HG03575 (cell line): Measurements from ENCODE around the gene TMEM151A.
"Not testable (repeated sequence)": the region's sequence is repeated elsewhere in the genome, so short reads cannot be mapped to it uniquely, and the experiment has no call there.

ENCODE experiments used
- ATAC-seq: cut with Tn5 transposase; IDR thresholded peaks from one replicate; pipeline ENCODE4 v1.9.1; 2021; ENCODE audit not compliant: unreplicated experiment, insufficient number of reproducible peaks, low FRiP score; ENCODE audit errors: extremely low read depth

Gene TMEM151A

DNA sequence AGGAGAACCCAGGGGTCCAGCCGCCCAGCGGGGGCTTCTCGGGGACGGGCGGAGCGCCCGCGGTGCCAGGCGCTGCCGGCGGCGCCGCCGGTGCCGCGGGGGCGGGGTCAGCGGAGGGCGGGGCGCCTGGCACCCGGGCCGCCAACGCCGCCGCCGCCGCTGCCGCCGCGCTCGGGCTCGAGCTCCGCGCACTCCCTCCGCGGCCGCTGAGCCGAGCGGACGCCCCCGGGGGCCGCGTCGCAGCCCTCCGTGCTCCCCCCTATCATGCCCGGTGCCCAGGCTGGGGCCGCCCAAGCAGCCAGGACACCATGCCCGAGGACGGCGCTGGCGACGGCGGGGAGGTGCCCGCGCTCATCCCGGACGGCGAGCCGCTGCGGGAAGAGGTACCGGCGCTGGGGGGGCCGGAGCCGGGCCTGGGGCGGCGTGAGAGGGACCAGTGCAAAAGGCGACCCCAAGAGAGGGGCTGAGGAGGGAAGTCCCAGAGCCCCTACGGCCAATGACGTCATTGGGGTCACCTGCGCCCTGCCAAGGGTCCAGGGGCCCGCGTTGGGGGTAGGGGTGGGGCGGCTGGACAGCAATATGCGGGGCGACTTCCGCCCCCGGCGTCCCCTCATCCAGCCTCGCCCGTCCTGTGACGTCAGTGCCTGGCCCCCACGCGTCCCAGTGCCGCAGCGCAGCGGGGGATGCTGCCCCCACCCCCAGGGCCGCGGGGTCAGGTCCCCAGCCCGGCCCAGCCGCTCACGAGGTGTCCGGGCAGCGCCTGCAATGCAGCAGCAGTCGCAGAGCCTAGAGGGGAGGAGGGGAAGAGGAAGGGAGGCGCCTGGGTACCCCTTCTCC is at the start of gene TMEM151A:
Gene TMEM151A, plus strand, starts transcription at position 189 of the 837 bp plus-strand sequence. Its CDS starts 120 bp downstream, at position 309.
- no peak for ATAC-seq

- no peak for ATAC-seq
Observed at GRCh38 chr11:66242095-66242765, 49.5 kb upstream of the TMEM151A start.

DNA sequence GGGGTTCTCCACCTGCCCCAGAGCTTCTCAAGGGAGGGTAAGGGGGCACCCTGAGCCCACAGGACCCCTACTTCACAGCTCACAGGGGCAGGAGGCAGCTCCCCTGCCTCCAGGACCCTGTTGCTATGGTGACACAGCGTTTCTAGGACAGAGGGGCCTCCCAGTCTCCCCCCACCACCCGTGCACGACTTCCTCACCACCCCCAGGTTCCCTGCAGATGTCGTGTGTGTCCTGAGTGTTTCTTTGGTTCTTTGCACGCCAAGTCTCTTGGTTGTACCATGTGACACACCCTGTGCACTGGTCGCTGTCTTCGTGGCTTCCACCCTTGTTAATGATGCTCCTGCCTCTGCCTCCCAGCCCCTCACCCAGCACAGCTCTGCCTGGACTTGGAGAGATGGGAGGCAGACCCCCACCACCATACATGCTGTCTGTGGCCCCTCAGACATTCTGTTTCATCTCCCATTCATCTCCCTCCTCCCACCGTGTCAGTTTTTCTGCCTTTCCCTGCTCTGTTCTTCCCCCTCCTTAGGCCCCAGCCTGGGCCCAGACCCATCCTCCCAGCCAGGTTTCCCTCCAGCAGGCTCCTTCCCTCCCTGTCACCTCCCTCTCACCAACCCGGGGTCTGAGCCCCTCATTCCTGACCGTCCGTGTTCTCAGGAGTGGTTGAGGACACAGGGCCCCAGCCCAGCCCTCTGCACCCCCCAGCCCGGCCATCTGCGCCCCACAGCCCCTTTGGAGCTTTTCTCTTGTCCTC is 47.7 kb upstream of the TMEM151A start:
- ATAC-seq, result no peak

DNA sequence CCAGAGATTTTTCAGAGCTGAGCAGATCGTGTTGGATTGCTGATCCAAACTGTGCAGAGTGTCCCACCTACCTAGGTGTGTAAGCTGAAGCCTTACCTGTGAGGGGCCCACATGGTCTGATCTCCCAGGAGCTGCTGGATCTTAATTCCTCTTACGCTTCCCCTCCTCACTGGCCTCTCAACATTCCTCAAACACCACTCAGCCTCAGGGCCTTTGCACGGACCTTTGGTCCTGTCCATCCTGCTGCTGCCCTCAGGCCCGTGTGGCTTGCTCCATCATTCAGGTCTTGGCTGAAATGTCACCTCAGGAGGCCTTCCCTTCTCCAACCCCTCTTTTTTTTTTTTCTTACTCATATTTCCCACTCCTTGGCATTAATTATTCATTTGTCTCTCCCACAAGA is 44.4 kb upstream of the TMEM151A start:
- no peak for ATAC-seq

DNA sequence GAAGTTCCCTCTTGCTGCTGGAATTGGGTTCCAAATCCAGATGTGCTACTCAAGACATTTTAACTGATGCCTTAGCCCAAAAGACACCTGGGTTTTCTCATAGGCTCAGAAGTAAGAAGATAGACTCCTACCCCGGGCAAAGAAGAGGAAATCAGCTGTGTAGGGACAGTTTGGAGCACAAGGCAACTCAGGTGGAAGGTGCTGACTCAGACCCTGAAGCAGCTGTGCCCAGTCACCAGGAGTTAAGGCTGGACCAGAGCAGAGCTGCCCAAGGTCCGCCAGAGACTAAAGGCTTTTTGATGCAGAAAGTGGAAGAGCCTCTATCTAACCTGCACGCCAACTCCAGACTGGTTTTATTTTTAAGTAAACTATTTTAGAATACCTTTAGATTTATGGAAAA is 43.9 kb upstream of the TMEM151A start:
- ATAC-seq, result no peak

GRCh38 chr11:66248903-66249302 is 42.8 kb upstream of the TMEM151A start:
- ATAC-seq, result no peak

GRCh38 chr11:66251809-66252208 is 39.9 kb upstream of the TMEM151A start:
- ATAC-seq, result no peak

- not testable (repeated sequence) for ATAC-seq
Observed at GRCh38 chr11:66253081-66253480, 38.6 kb upstream of the TMEM151A start.

DNA sequence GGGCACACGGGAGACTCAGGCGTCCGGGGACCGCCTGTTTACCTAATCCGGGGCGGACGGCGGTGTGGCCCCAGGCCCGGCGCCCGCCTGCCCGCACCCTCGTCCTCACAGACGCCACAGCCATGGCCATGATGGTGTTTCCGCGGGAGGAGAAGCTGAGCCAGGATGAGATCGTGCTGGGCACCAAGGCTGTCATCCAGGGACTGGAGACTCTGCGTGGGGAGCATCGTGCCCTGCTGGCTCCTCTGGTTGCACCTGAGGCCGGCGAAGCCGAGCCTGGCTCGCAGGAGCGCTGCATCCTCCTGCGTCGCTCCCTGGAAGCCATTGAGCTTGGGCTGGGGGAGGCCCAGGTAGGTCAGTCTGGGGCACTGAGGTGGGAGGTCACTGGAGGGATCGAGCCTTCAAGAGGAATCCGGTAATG is 33.2 kb upstream of the TMEM151A start:
- no peak for ATAC-seq

- no peak for ATAC-seq
Observed at GRCh38 chr11:66259225-66259624, 32.5 kb upstream of the TMEM151A start.

DNA sequence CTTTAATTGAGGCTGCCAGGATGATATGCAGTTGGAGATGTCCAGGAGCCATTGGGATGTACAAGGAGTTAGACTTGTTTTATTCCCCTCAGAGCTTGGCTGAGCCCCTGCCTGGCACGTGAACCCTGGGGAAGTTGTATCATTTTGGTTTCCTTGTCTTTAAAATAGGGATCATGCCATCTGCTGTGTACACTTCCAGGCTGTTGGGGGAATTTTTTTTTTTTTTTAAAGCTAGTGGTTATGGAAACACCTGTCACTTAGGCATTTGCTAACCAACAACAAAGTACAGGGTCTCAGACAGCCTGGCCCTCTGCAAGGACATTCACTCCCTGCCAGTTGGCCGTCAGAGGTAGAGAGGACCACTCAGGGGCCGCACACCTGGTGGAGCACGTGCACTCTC is 31.7 kb upstream of the TMEM151A start:
- ATAC-seq, result no peak

GRCh38 chr11:66261578-66261977 is 30.1 kb upstream of the TMEM151A start:
- no peak for ATAC-seq

- ATAC-seq, result no peak
Observed at GRCh38 chr11:66262191-66262590, 29.5 kb upstream of the TMEM151A start.

DNA sequence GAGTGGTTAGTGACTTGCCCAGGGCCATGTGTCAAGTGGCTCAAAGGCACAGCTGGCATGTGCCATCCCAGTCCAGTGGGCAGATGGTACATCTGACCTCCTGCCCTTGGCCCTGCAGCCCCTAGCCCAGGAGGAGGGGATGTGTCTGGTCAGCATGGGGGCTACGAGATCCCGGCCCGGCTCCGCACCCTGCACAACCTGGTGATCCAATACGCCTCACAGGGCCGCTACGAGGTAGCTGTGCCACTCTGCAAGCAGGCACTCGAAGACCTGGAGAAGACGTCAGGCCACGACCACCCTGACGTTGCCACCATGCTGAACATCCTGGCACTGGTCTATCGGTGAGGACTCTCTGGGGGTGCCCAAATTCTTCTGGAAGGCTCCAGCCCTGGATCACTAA is 29.0 kb upstream of the TMEM151A start:
- ATAC-seq, result no peak

DNA sequence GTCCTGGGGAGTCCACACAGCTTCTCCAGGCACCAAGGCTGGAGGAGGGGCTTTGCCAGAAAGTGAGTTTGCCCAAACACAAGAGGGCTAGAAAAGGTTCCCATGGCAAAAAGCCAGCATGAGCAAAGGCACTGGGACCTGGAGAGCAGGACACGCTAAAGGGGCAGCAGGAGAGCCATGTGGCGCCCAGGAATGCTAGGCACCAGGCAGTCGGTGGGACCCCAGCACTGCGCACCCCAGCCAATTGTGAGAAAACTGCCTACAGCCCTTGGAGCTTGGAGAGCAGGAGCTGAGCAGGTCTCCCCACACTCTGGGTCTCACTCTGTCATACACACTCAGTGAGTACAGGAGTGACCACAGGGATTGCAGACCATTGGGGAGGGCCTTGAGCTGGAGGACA is 28.5 kb upstream of the TMEM151A start:
- no peak for ATAC-seq

DNA sequence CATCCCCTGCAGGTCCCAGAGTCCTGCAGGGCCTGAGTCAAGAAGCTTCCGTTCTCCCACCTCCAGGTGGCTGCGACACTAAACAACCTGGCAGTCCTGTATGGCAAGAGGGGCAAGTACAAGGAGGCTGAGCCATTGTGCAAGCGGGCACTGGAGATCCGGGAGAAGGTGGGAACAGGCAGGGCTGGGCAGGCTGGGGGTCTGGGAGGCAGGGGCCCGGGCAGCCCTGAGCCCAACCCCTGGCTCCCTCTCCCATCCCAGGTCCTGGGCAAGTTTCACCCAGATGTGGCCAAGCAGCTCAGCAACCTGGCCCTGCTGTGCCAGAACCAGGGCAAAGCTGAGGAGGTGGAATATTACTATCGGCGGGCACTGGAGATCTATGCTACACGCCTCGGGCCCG is 27.9 kb upstream of the TMEM151A start:
- ATAC-seq, result no peak

DNA sequence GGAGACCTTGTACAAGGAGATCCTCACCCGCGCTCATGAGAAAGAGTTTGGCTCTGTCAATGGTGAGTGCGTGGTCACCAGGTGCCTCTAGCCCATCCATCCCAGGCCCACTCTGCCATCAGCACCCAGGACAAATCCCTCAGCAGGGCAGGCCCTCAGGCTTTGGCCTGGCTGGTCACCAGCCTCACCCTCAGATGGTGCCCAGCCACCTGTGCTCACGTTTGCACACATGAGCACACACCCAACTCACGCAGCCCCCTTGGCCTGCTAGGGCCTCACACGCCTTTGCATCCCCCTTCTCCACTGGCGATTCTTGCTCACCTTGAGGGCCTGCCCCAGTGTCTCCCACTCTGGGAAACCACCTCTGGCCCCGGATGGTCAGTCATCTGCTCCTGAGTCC is 27.3 kb upstream of the TMEM151A start:
- no peak for ATAC-seq

- no peak for ATAC-seq
Observed at GRCh38 chr11:66264914-66265313, 26.8 kb upstream of the TMEM151A start.

DNA sequence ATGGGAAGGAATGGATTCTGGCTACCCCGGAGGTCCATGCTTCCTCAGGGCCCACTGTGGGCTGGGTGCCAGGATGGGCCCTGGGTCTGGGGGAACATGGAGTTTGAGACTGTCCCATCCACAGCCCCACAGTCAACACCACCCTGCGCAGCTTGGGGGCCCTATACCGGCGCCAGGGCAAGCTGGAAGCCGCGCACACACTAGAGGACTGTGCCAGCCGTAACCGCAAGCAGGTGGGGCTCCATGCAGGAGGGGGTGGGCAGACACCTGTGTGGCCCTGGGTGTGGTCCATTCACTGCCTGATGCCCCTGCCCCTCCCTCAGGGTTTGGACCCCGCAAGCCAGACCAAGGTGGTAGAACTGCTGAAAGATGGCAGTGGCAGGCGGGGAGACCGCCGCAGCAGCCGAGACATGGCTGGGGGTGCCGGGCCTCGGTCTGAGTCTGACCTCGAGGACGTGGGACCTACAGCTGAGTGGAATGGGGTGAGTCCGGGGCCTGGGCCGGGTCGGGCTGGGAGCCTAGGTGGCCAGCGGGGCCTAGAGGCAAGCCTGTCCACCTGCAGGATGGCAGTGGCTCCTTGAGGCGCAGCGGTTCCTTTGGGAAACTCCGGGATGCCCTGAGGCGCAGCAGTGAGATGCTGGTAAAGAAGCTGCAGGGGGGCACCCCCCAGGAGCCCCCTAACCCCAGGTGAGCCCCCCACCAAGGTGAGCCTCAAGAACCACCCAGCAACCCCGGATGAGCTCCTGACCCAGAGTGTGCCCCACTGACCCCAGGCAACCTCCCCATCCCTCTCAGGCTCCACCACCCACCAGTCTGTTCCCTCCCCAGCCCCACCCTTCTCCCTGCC is 25.9 kb upstream of the TMEM151A start:
- no peak for ATAC-seq
